ENCODE data around the gene KCNQ1OT1. TPM values are rescaled to one million over a fixed set of nuclear protein-coding genes. Genes with fewer than 3 reads are reported as not detected.

The KCNQ1OT1 gene
- total RNA-seq, 2 donors from 2014 or later = 2.3 to 3.3 TPM

GRCh38 chr11:2631161-2631560 lies 68.6 kb downstream of the KCNQ1OT1 start:
- no peak overlapping the region for H3K4me3 ChIP-seq
- no peak for TF ChIP-seq CTCF (IDR thresholded peaks at IDR 0.05)
- H3K9me3 ChIP-seq = peaks cover 35% of the 10 kb centered on the region
- no peak overlapping the region for H3K27ac ChIP-seq
- ATAC-seq (ENCODE audit: insufficient number of reproducible peaks, low FRiP score, low read depth) (no peak), DNase-seq (ENCODE audit: low spot score) (no peak)
- H3K27me3 ChIP-seq (replicated peaks; ENCODE audit: insufficient read depth) = no peaks in the 10 kb centered on the region
- H3K36me3 ChIP-seq = no peaks in the 10 kb centered on the region
- no peaks in the 10 kb centered on the region for H3K4me1 ChIP-seq (ENCODE audit: control insufficient read depth in 1 of 2, low read depth in 2 of 2)

- Histone ChIP-seq H3K27me3 (replicated peaks; ENCODE audit: insufficient read depth) (no peaks in the 10 kb centered on the region), H3K36me3 (no peaks in the 10 kb centered on the region), H3K27ac (no peak overlapping the region), H3K4me1 (ENCODE audit: control insufficient read depth in 1 of 2, low read depth in 2 of 2) (no peaks in the 10 kb centered on the region), H3K4me3 (no peak overlapping the region), H3K9me3 (peaks cover 35% of the 10 kb centered on the region)
- TF ChIP-seq CTCF (IDR thresholded peaks at IDR 0.05) = no peak
- ATAC-seq (ENCODE audit: insufficient number of reproducible peaks, low FRiP score, low read depth) (no peak), DNase-seq (ENCODE audit: low spot score) (no peak)
These were observed 69.1 kb downstream of the KCNQ1OT1 start for GRCh38 chr11:2630679-2631078.

- ATAC-seq (ENCODE audit: insufficient number of reproducible peaks, low FRiP score, low read depth) = no peak
These were observed 74.6 kb downstream of the KCNQ1OT1 start for GRCh38 chr11:2625183-2625582.

GRCh38 chr11:2621894-2622293 lies 77.9 kb downstream of the KCNQ1OT1 start:
- no peaks in the 10 kb centered on the region for H3K9me3 ChIP-seq
- TF ChIP-seq CTCF (IDR thresholded peaks at IDR 0.05) = no peak
- H3K36me3 ChIP-seq = no peaks in the 10 kb centered on the region
- no peak for DNase-seq (ENCODE audit: low spot score)
- H3K4me3 ChIP-seq = no peak overlapping the region
- no peak overlapping the region for H3K27ac ChIP-seq
- H3K4me1 ChIP-seq (ENCODE audit: control insufficient read depth in 1 of 2, low read depth in 2 of 2) = no peaks in the 10 kb centered on the region
- ATAC-seq (ENCODE audit: insufficient number of reproducible peaks, low FRiP score, low read depth) = no peak
- H3K27me3 ChIP-seq (replicated peaks; ENCODE audit: insufficient read depth) = no peaks in the 10 kb centered on the region

More at GRCh38 chr11:2625183-2625582, 74.6 kb downstream of the KCNQ1OT1 start:
- Histone ChIP-seq H3K36me3 (no peaks in the 10 kb centered on the region), H3K9me3 (peaks cover 5% of the 10 kb centered on the region), H3K4me1 (ENCODE audit: control insufficient read depth in 1 of 2, low read depth in 2 of 2) (no peaks in the 10 kb centered on the region), H3K27ac (no peak overlapping the region), H3K27me3 (replicated peaks; ENCODE audit: insufficient read depth) (no peaks in the 10 kb centered on the region), H3K4me3 (no peak overlapping the region)
- no peak for DNase-seq (ENCODE audit: low spot score)
- no peak for TF ChIP-seq CTCF (IDR thresholded peaks at IDR 0.05)

GRCh38 chr11:2612884-2613571 lies 86.8 kb downstream of the KCNQ1OT1 start:
- H3K9me3 ChIP-seq = peaks cover 14% of the 10 kb centered on the region
- no peaks in the 10 kb centered on the region for H3K4me1 ChIP-seq (ENCODE audit: control insufficient read depth in 1 of 2, low read depth in 2 of 2)
- H3K36me3 ChIP-seq = no peaks in the 10 kb centered on the region
- H3K4me3 ChIP-seq = no peak overlapping the region
- H3K27me3 ChIP-seq (replicated peaks; ENCODE audit: insufficient read depth) = no peaks in the 10 kb centered on the region
- H3K27ac ChIP-seq = no peak overlapping the region
- no peak for TF ChIP-seq CTCF (IDR thresholded peaks at IDR 0.05)
- DNase-seq (ENCODE audit: low spot score) (no peak), ATAC-seq (ENCODE audit: insufficient number of reproducible peaks, low FRiP score, low read depth) (no peak)

All from thoracic aorta (tissue), 2 donors.